Glomerular endothelial cell (primary cell): ENCODE measurements around the gene CCDC124. TPM values are rescaled to one million over a fixed set of nuclear protein-coding genes. Genes with fewer than 3 reads are reported as not detected.

Source experiments
- DNase-seq: peaks from one replicate; pipeline ENCODE4 v3.0.0-alpha.2; 2011; ENCODE audit warnings: low read depth, low spot score; ENCODE audit errors: extremely low read depth
- total RNA-seq: library from RNA; depleted of rRNA; stranded (reverse); fragments of >200 nt; gene quantifications from 2 replicates; pipeline ENCODE4 v1.2.3, GENCODE V29; 2015

The CCDC124 gene
- total RNA-seq, 1 donor from 2014 or later = 103 TPM

DNA sequence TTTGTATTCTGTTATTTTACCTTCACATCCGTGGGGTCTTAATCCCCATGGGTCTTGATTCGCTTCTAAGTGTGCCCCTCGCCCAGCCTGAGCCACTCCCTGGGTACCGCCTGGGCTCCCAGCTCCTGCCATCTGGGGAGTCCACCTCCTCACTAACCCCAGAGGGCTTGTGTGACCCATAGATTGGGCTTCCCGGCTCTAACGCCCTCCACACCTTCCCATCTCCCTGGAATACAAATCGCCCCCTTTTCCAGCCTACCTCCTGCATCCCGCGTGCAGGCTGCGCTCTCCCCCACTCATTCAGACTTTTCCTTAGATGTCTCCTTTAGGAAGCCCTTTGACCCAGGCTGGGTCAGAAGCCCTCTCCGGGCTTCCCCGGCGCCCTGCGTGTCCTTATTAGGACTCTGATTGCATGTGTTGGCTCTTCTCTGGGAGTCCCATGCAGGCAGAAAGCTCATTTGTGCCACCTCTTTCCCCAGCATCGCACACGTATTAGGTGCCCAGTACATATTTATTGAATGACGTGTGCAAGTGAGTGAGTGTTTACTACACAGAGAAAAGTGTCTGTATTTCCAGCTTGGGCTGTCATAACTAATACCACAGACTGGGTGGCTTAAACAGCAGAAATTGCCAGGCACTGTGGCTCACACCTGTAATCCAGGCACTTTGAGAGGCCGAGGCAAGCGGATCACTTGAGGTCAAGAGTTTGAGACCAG, 757 bp downstream of the CCDC124 start:
- no peak for DNase-seq

DNA sequence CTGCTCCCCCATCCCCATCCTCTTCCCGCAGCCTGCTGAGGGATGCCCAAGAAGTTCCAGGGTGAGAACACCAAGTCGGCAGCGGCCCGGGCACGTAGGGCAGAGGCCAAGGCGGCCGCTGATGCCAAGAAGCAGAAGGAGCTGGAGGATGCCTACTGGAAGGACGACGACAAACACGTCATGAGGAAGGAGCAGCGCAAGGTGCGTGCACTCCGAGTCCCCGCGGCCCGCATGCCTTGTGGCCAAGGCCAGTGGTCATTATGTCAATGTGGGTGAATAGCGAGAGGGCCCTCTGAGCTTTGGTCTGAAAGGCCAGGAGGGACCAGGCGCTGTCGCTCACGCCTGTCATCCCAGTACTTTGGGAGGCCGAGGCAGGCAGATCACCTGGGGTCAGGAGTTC, 3.6 kb downstream of the CCDC124 start:
- no peak for DNase-seq

DNA sequence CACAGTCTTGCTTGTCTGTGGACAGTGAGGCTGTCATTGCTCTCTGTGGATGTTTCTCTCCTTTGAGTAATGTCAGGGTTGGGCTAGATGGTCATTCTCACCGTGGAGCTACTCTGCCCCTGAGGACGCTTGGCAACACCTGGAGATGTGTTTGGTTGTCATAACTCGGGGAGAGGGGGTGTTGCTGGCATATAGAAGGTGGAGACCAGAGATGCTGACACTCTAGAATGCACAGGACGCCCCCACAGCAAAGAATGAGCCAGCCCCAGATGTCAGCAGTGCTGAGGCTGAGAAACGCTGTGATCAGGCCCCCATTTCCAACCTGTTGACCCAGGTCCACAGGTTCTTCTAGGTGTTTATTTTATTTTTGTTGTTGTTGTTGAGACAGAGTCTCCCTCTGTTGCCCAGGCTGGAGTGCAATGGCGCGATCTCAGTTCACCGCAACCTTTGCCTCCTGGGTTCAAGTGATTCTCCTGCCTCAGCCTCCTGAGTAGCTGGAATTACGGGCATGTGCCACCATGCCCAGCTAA, 4.6 kb downstream of the CCDC124 start:
- DNase-seq = no peak

DNA sequence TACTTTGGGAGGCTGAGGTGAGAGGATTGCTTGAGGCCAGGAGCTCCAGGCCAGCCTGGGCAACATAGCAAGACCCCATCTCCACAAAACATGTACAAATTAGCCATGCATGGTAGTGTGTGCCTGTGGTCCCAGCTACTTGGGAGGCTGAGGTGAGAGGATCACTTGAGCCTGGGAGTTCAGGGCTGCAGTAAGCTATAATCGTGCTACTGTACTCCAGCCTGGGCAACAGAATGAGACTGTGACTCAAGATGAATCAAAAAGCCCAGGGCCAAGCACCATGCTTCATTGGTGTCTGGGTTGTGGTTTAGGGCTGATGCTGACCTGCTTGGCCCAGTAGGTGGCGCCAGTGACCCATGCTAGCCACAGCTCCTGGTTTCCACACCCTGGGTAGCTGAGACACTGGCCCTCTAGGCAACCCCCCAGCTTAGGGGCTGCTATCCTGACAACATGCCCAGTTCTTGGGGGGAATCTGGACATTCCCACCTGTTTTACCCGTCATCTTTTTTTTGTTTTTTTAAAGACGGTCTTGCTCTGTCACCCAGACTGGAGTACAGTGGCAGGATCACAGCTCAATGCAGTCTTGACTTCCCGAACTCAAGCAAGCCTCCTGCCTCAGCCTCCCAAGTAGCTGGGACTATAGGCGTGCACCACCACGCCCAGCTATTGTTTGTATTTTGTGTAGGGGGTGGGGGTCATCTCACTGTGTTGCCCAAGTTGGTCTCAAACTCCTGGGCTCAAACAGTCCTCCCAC, 5.5 kb downstream of the CCDC124 start:
- DNase-seq = no peak

DNA sequence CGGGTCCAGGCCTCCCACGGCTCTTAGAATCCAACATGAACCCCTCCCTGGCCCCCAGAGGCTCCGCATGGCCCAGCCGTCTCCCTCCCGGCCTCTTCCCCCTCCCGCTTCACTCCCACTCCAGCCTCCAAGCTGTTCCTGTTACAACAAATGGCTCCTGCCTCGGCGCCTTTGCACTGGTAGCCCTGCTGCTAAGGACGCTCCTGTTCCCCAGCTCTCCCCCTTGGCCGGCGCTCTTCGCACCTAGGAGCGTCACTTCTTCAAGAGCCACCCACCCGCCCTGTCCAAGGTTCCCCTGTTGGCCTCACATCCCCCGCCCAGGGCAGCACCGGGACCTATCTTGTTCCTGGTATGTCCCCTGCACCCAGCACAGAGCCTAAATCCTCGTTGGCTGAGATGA, 9.4 kb downstream of the CCDC124 start:
- DNase-seq = no peak

DNA sequence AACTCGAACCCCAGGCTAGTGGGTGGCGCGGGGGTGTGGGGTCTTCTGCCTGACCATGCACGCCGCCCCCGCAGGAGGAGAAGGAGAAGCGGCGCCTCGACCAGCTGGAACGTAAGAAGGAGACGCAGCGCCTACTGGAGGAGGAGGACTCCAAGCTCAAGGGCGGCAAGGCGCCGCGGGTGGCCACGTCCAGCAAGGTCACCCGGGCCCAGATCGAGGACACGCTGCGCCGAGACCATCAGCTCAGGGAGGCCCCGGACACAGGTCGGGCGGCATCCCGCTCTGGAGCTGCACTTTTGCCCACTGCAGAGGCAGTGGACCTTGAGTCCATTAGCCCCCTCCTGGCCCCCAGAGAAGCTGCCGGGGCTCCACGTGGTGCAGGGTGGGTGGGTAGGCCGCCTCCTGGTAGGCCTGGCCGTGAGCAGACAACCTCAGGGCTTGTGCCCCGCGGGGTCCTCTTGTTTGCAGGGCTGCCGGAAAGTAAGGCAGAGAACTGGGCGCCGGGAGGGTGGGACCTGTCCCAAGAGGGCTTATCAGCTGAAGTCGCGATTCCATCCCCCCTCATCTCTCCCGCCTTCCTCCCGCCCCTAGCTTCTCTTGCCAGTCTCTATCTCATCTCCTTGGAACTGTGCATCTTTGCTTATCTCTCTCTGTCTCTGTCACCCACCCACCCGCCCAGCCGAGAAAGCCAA, 9.9 kb downstream of the CCDC124 start:
- DNase-seq = no peak

DNA sequence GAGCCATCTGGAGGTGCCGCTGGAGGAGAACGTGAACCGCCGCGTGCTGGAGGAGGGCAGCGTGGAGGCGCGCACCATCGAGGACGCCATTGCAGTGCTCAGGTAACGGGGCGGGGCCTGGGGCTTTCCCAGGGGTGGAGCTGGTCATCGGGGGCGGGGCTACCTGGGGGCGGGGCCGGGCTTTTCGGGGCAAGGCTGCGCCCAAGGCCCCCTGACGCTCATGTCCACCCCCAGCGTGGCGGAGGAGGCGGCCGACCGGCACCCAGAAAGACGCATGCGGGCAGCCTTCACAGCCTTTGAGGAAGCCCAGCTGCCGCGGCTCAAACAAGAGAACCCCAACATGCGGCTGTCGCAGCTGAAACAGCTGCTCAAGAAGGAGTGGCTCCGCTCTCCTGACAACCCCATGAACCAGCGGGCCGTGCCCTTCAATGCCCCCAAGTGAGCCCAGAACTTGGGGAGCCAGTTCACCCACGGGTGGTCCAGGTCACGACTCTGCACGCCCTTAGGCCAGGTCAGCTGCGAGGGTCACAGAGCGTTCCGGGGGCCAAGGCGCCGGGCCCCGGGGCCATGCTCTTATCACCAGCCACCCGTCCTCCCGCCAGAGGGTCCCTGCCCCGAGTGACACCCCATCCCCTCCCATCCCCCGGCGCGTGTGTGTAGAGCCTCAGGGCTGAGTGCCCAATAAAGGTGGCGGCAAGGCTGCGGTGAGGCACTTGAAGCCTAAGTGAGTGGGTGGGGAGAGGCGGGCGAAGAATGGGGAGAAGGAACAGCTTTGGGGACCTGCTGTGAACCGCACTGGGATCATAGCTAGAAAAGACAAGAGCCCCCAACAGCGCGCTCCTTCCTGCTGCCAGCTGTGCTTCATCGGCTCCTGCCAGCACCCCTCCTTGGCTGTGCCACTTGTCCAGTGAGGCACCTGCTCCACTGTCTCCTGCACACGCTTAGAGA, 10.7 kb downstream of the CCDC124 start:
- no peak for DNase-seq

DNA sequence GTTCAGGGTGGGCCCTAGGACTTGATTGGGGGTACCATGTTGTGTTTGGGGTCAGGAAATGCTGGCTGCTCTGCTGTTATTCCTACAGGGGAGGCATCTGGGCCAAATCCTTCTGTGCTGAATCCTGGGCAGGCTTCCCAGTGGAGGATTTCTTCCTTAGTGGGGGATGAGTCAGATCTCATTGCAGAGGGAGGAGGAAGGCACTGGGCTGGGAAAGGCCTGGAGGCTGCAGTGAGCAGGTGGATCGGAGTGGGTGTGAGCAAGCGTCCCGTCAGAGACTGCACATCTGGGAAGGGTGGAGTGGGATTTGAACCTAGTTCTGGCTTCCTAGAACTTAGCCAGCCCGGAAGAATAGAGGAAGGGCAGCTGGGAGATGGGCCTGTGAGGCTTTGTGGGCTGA, 11.5 kb downstream of the CCDC124 start:
- DNase-seq = no peak

DNA sequence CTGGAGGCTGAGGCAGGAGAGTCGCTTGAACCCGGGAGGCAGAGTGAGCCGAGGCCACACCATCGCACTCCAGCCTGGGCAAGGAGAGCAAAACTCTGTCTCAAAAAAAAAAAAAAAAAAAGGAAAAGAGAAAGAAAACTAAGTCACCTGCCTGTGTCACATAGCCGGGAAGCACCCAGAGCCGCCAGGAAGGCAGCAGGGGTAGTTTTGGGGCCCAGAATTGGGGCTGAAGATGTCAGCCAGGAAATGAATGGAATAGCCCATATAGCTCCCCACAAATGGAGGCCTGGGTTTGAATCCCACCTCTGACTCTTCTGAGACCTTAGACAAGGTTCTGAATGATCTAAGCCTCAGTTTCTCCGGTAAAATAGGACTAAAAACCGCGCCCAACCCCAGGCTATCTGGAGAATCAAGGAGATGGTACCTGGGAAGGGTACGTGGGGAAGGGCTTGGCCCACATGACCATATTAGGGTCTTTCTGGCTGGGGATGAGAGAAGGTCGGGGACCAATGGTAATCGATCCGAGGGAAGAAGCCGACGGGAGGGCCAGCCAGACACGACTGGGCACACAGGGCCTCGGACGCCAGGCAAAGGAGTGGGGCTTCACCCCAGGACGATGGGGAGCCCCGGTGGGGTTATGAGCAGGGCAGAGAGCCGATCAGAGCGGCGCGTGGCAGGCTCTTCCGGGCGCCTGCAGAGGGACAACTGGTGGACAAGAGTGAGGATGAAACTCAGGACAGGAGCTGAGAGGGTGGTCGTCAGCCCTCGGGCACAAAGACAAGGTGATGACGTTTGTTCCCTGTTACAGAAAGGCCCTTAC, 14.4 kb downstream of the CCDC124 start:
- no peak for DNase-seq

DNA sequence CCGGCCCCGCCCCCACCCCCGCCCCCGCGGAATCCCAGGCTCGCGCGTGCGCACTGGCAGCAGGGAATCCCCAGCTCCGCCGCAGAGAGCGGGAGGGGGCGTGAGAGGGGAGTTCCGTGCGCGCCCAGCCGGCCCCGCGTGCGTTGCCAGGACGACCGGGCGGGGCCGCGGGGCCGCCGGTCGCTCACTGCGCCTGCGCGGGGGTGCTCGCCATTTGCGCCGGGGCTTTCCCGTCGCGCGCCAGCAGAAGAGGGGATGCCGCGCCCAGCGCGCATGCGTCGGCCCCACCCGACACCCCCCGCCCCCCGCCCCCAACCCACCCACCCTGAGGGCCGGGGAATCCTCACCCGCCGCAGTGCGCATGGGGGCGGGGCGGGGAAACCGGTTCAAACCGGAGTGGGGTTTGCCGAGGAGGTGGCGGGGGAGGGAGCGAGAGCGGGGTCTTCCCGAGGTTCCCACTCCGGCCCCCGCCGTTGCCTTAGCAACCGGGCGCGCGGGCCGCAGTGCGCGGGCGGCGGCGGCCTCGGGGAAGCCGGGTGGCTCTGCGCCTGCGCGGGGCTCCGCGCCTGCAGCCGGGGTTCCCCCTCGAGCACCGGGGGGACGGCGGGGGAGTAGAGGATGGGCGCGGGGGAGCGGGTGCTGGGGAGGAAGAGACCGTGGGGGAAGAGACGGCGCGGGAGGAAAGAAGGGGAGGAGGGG, 15.1 kb downstream of the CCDC124 start:
- DNase-seq = no peak

DNA sequence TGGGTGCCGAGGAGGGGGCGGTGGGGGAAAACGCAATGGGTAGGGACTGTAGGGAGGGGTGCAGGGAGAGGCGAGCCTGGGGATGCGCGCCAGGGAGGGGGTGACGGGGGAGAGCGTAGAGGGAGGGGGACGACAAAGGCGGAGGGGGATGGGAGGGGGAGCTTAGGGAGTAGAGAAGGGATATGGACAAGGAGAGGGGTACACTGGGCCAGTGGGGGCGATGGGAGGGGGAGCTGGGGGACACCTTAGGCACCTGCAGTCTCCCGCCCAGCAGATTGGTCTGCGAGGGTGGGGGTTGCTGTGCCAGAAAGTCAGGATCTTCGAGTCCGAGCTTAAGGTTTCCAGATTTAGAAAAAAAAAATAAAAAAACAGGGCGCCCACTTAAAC, 15.7 kb downstream of the CCDC124 start:
- DNase-seq = no peak

DNA sequence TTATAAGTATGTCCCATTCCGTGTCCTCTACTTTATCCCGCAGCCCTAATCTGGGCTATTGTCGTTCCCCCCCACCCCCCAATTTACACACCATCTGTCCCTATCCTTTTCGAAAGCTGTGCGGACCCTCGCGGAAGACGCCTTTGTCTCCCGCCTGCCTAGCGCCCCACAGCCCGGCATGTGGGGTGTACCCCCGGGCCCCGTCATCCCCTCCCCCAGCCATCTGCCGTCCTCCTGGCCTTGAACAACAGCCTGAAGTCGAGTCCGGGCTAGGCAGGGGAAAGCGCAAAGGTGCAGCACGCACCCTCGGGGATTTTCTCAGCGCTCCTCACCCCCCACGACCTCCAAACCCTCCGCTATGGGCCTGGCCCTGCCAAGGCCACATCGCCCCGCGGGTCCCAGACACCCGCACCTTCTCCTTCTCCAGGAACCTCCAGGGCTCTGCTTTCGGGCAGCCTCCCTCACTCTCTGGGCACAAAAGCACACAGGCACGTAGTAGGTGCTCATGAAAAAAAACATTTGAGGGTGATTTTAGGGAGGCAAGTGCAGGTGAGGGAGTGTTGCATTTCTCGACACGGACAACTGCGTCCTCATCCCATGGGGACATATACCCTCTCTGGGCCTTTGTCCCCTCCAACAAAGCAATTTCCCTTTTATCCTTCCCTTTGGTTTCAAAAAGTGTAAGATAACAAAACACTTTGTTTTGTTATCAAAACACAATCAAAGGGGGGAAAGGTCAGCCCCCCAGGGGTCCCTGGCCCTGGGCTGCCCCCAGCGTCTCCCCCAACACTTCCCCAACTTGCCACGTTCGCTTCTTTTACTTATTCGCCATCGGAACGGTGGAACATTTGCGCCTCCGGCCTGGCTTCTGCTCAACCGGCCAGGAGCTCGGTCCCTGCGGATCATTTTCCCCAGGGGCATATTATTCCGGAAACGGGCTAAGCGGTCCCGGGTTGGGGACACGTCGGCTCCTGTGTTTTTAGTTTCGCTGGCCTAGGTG, 16.4 kb downstream of the CCDC124 start:
- no peak for DNase-seq

DNA sequence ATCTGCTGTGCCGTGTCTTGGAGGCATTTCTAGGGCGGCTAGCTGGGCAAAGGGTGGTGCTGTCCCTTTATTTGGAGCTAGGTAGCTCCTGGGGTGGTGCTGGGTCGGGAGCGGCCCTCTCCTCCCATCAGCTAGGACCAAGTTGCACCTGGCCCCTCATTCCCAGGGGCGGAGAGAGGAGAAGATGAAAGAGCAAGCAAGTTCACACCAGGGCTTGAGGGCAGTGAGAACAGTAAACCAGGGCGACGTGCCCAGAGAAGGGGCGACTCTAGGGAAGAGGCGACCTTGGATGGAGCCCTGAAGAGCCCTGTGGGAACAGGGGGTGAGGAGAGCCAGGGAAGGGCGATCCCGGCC, 17.1 kb downstream of the CCDC124 start:
- DNase-seq = no peak

DNA sequence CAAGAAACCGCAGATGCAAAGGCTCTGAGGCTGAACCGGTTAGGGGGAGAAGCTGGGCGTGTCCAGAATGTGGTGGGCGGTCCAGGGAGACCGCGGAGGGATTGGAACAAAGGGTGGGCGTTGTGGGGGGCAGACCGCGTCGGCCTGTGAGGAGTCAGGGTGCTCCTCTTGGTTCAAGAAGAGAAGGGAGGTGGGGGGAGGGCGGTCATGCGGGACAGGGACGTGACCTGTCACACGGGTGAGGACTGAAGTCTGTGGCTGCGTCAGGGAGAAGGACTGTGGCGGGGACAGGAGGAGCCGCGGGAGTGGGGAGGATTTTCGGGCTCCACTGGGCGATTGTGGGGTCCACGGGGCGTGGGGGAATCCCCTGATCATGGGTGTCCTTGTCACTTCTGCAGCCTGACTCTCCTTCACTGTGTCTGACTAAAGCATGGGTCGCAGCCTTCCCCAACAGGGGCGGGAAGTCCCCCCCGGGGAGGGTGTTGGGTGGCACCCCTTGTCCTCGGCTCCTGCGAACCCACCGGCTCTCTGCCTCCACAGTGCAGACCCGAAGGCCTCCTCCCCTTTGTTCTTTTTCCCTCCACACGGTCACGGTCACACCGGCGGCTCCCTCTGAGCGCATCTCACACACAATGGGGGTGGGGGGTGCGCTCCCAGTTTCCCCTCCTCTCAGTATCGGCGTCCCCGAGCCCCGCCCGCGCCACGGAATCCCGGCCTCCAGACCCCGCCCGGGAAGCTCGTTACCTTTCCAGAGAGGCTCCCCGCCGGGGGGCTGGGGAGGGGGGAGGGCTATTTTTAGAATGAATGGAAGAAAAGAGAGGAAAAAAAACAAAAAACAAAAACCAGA, 17.7 kb downstream of the CCDC124 start:
- DNase-seq = no peak

DNA sequence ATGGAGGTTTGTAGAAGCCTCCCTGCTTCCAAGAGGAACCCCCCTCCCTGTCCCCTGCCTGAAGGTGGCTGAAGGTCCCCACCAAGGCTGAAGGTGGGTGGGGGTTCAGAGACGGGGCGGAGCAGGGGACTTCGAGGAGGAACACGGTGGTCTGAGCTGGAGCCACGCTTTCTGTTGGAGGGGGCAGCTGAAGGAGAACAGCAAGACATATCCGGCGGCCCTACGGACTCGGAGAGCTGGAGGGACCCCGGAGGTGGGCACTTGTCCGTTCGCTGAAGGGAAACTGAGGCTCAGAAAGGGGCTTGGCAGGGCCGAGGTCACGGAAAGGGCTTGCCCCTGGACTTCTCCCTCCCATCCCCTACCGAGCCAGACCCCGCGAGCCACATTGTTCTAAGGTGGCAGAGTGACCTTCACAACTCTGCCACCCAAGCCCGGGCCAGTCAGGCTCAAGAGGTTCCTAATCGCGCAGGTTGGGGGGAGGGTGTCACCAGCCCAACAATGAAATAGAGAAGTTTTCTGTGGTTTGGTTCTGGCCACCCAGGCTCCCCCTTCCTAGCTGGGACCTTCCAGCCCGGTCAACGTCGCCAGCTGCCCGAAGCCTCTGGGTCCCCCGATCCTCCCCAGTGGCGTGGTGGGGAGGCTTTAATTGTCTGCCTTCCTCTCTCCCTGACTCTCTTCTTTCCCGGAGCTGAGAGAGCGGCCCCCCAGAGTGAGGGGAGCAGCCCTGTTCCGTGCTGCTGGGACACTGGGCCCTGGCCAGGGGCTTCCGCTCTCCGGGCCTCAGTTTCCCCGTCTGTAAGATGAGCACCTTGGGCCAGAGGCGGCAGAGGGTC, 18.6 kb downstream of the CCDC124 start:
- DNase-seq = no peak
